HepG2 (cell line): ENCODE data around the gene FAM169A. TPM values are rescaled to one million over a fixed set of nuclear protein-coding genes. Genes with fewer than 3 reads are reported as not detected.
"Not testable (repeated sequence)": the region's sequence is repeated elsewhere in the genome, so short reads cannot be mapped to it uniquely, and the experiment has no call there.

Experiments used
- ATAC-seq: fragments of 200-7000 bp; cut with Tn5 transposase; 3 replicates; pipeline ENCODE4 v1.9.1; 2020; ENCODE audit warnings: mild to moderate bottlenecking, moderate library complexity
- BruUV-seq: library from RNA; stranded (reverse); fragments of 400-500 nt; replicated peaks from 2 replicates; lab custom pipeline; 2021; lab: Mats Ljungman, UMichigan
- CTCF ChIA-PET: fragments of 300-600 bp; formaldehyde crosslinking; extraction: SDS; loops from one replicate; lab custom pipeline; 2021; ENCODE audit warnings: low total read pairs, inconsistent platforms, low intra/inter-chr PET ratio; lab: Yijun Ruan, JAX
- POLR2A ChIA-PET: fragments of 350-600 bp; sonication (Branson Sonifier 250); formaldehyde crosslinking; loops from one replicate; lab custom pipeline; 2020; ENCODE audit warnings: antibody characterized with exemption, inconsistent platforms; lab: Yijun Ruan, JAX
- DNase-seq: peaks from one replicate; pipeline ENCODE4 v3.0.0-alpha.2; 2015; ENCODE audit warnings: low spot score
- FAIRE-seq: peaks from 3 replicates; lab custom pipeline; 2011; peaks lifted over from hg19 to GRCh38; lab: Jason Lieb, UNC
- H2AFZ ChIP-seq: one replicate; pipeline ENCODE4 v1.6.1; 2011; ENCODE audit warnings: low read length, inconsistent platforms
- H3K27ac ChIP-seq: fragments of 300-600 bp; 3 replicates; pipeline ENCODE4 v1.8.0; 2011; ENCODE audit warnings: mixed run types, mild to moderate bottlenecking, mixed read lengths, low read length, inconsistent platforms; ENCODE audit not compliant: insufficient read depth; ENCODE audit errors: extremely low read length
- H3K27me3 ChIP-seq, 2 experiments: fragments of 200-600 bp in 1 of 2; 2 replicates in 1 of 2; 3 replicates in 1 of 2; pipeline versions ENCODE4 v1.6.0 to v1.8.0; 2011; ENCODE audit warnings: low read length in 2 of 2, mild to moderate bottlenecking in 2 of 2, moderate library complexity in 2 of 2, inconsistent platforms in 1 of 2; ENCODE audit not compliant: insufficient read depth in 2 of 2, control insufficient read depth in 1 of 2
- H3K36me3 ChIP-seq, 2 experiments: fragments of 200-600 bp in 1 of 2; replicated peaks in 1 of 2; 2 replicates in 1 of 2; 3 replicates in 1 of 2; pipeline versions ENCODE4 v1.5.1 to v1.8.0; 2011; ENCODE audit warnings: low read length in 2 of 2, inconsistent platforms in 1 of 2; ENCODE audit not compliant: insufficient read depth in 2 of 2, control insufficient read depth in 1 of 2
- H3K4me1 ChIP-seq: 2 replicates; pipeline ENCODE4 v1.5.1; 2012; ENCODE audit warnings: low read length, inconsistent platforms; ENCODE audit not compliant: insufficient read depth
- H3K4me2 ChIP-seq: 2 replicates; pipeline ENCODE4 v1.6.0; 2011; ENCODE audit warnings: low read depth, low read length, inconsistent platforms
- H3K4me3 ChIP-seq, 3 experiments: fragments of 200-600 bp in 1 of 3; sonication (generic), shearing (Covaris generic) in 1 of 3; replicated peaks in 1 of 3; 2 replicates each; pipeline ENCODE4 v1.5.1; 2011 to 2016; ENCODE audit warnings: low read length in 3 of 3, inconsistent platforms in 2 of 3, low read depth in 2 of 3, mild to moderate bottlenecking in 2 of 3, control low read depth in 1 of 3, mixed read lengths in 1 of 3; ENCODE audit not compliant: insufficient read depth in 1 of 3
- H3K79me2 ChIP-seq: one replicate; pipeline ENCODE4 v1.6.1; 2011; ENCODE audit warnings: low read length, inconsistent platforms; ENCODE audit not compliant: insufficient read depth
- H3K9ac ChIP-seq: 2 replicates; pipeline ENCODE4 v1.6.0; 2011; ENCODE audit warnings: mild to moderate bottlenecking, low read depth, low read length, inconsistent platforms; ENCODE audit not compliant: insufficient read depth
- H3K9me3 ChIP-seq: 2 replicates; pipeline ENCODE4 v1.5.1; 2012; ENCODE audit warnings: mild to moderate bottlenecking, low read length
- H4K20me1 ChIP-seq: 2 replicates; pipeline ENCODE4 v1.6.0; 2011; ENCODE audit warnings: inconsistent platforms, mild to moderate bottlenecking, low read length, moderate library complexity; ENCODE audit not compliant: insufficient read depth
- MLLT10 ChIP-seq: sonication (generic); formaldehyde crosslinking; IDR thresholded peaks from 2 replicates; pipeline ENCODE4 v1.4.0; 2020; ENCODE audit warnings: missing genetic modification reagents
- PCBP2 ChIP-seq: fragments of 200-400 bp; formaldehyde crosslinking; optimal IDR thresholded peaks from 2 replicates; pipeline ENCODE3; 2018; ENCODE audit warnings: low read length, low read depth; ENCODE audit not compliant: poor library complexity, severe bottlenecking
- REPIN1 ChIP-seq: sonication (generic); formaldehyde crosslinking; IDR thresholded peaks from 2 replicates; pipeline ENCODE4 v1.8.0; 2022; ENCODE audit warnings: missing genetic modification reagents, low read depth, mild to moderate bottlenecking, borderline replicate concordance
- RXRA ChIP-seq: sonication (generic); formaldehyde crosslinking; IDR thresholded peaks from 2 replicates; pipeline ENCODE4 v1.5.1; 2020; ENCODE audit warnings: missing genetic modification reagents
- SAFB2 ChIP-seq: sonication (generic); formaldehyde crosslinking; IDR thresholded peaks from 2 replicates; pipeline ENCODE4 v1.5.1; 2020; ENCODE audit warnings: missing genetic modification reagents, low read depth, mild to moderate bottlenecking, borderline replicate concordance
- TRIM24 ChIP-seq: sonication (generic); formaldehyde crosslinking; IDR thresholded peaks from 2 replicates; pipeline ENCODE4 v1.8.0; 2022; ENCODE audit warnings: mild to moderate bottlenecking, missing genetic modification reagents
- ZHX1 ChIP-seq: sonication (generic); formaldehyde crosslinking; IDR thresholded peaks from 2 replicates; pipeline ENCODE4 v1.8.1; 2022; ENCODE audit warnings: low read depth, mild to moderate bottlenecking, missing genetic modification reagents
- ZKSCAN8 ChIP-seq: IDR thresholded peaks from 2 replicates; pipeline ENCODE4 v1.6.1; 2016; ENCODE audit warnings: borderline replicate concordance, missing genetic modification reagents, missing compliant biosample characterization
- ZNF275 ChIP-seq: sonication (generic); formaldehyde crosslinking; IDR thresholded peaks from 2 replicates; pipeline ENCODE4 v1.8.0; 2022; ENCODE audit warnings: missing genetic modification reagents, mild to moderate bottlenecking, inconsistent platforms, borderline replicate concordance
- ZNF563 ChIP-seq: sonication (generic); formaldehyde crosslinking; IDR thresholded peaks from 2 replicates; pipeline ENCODE4 v1.8.0; 2022; ENCODE audit warnings: mild to moderate bottlenecking, moderate library complexity, missing genetic modification reagents
- ZNF564 ChIP-seq: sonication (generic); formaldehyde crosslinking; IDR thresholded peaks from 2 replicates; pipeline ENCODE4 v1.8.1; 2023; ENCODE audit warnings: mild to moderate bottlenecking, missing genetic modification reagents
- WGBS: methylation state at CpG from one replicate; pipeline ENCODE4 v1.1.6; 2017; ENCODE audit warnings: low lambda C conversion rate; 5-methylcytosine and 5-hydroxymethylcytosine counted together
- in situ Hi-C: cut with HindIII; loops from 2 replicates; pipeline ENCODE4 v1.10.0; 2017; ENCODE audit warnings: low pct_unique_long_range_greater_than_20kb; ENCODE audit not compliant: extremely low pct_ligation_motif_present
- intact Hi-C: fragments of 100-400 bp; cut with micrococcal nuclease; formaldehyde crosslinking; loops from one replicate; pipeline ENCODE4 v1.10.0; 2022; ENCODE audit not compliant: unreplicated experiment
- polyA plus RNA-seq, 8 experiments: library from polyadenylated mRNA; depleted of rRNA in 3 of 8; stranded (reverse) in 7 of 8; unstranded in 1 of 8; fragments of >200 nt; fragmentation: Illumina TruSeq in 4 of 8; extraction: Trizol in 4 of 8; gene quantifications; 2 replicates each; pipeline versions ENCODE4 v1.2.1 to v1.2.3, GENCODE V29; 2011 to 2016; ENCODE audit warnings: low read depth in 4 of 8, missing spikeins in 1 of 8, mixed read lengths in 1 of 8; ENCODE audit not compliant: insufficient read depth in 1 of 8
- total RNA-seq, 5 experiments: library from RNA; depleted of rRNA; stranded (reverse); fragments of >200 nt; fragmentation: Illumina TruSeq; extraction: Trizol; gene quantifications; 2 replicates each; pipeline ENCODE4 v1.2.3, GENCODE V29; 2016; ENCODE audit warnings: low read depth in 1 of 5

Gene FAM169A
- total and polyA plus RNA-seq, 2 of the 13 experiments (the other 11 are each of a cell fraction or from before 2014, with no cell fraction given) = 21.1 to 110 TPM

- Histone ChIP-seq H3K9ac (peak overlapping the region; percentile 89; the same call in 1 of the 2 replicates), H3K4me2 (peak overlapping the region; percentile 80), H3K9me3 (no peaks in the 10 kb centered on the region), H3K27ac (no peak overlapping the region), H2AFZ (no peak overlapping the region), H3K4me3 (peak overlapping the region; percentile 12 to 95 (median 87); a peak in 4 of 6 replicates), H4K20me1 (peaks cover 18% of the 10 kb centered on the region), H3K27me3 (no peaks in the 10 kb centered on the region; a peak in 1 of 5 replicates), H3K79me2 (peaks cover 87% of the 10 kb centered on the region), H3K4me1 (peaks cover 68% of the 10 kb centered on the region), H3K36me3 (peaks cover 0 to 4% of the 10 kb centered on the region in 2 experiments; a peak in 2 of 5 replicates)
- ChIA-PET POLR2A (interaction anchor here (0.7 to 1.4 kb wide), 2 partner anchors 10 to 53 kb away, joined by 3 read pairs; no protein-coding TSS in a partner anchor), CTCF (no interaction called here)
- 71% methylated on average over 2 of the region's 2 CpGs for WGBS
- TF ChIP-seq MLLT10 (CRISPR knock-in tag) = 0 out of 2 replicates have a peak, but pooled peaks have one; percentile 60
- TF ChIP-seq TRIM24 (CRISPR knock-in tag) = 0 out of 2 replicates have a peak, but pooled peaks have one; percentile 16
- no peak for TF ChIP-seq SAFB2 (CRISPR knock-in tag)
- TF ChIP-seq RXRA (CRISPR knock-in tag) = no peak
- no peak for TF ChIP-seq ZNF564 (CRISPR knock-in tag)
- TF ChIP-seq ZHX1 = no peak
- no peak for TF ChIP-seq ZKSCAN8 (CRISPR knock-in tag)
- no peak for TF ChIP-seq REPIN1 (CRISPR knock-in tag)
- no peak for TF ChIP-seq ZNF563
- TF ChIP-seq ZNF275 (CRISPR knock-in tag) = no peak
- TF ChIP-seq PCBP2 = no peak
- ATAC-seq = no peak
- in situ Hi-C loops (no loop called here), intact Hi-C loops (no loop called here)
- no peak for FAIRE-seq
- DNase-seq = no peak
- BruUV-seq = no TSS peak
Observed at GRCh38 chr5:74862221-74862620, 4.0 kb downstream of the FAM169A start.

- H4K20me1 ChIP-seq = peaks cover 24% of the 10 kb centered on the region
Observed at GRCh38 chr5:74856975-74857374, 9.2 kb downstream of the FAM169A start.

More at GRCh38 chr5:74856975-74857374, 9.2 kb downstream of the FAM169A start:
- H3K4me2 ChIP-seq, H3K9me3 ChIP-seq, H3K27me3 ChIP-seq, ATAC-seq, H2AFZ ChIP-seq, H3K4me3 ChIP-seq, FAIRE-seq, POLR2A ChIA-PET, DNase-seq, H3K9ac ChIP-seq, in situ Hi-C loops, CTCF ChIA-PET, intact Hi-C loops, BruUV-seq, H3K27ac ChIP-seq: not testable (repeated sequence)
- peaks cover 98% of the 10 kb centered on the region for H3K79me2 ChIP-seq
- WGBS = 94% methylated on average over 7 of the region's 7 CpGs
- H3K36me3 ChIP-seq = peaks cover 0 to 11% of the 10 kb centered on the region in 2 experiments; a peak in 3 of 5 replicates
- H3K4me1 ChIP-seq = peaks cover 70% of the 10 kb centered on the region
